ENCODE measurements around the gene CASP9.

The CASP9 gene

DNA sequence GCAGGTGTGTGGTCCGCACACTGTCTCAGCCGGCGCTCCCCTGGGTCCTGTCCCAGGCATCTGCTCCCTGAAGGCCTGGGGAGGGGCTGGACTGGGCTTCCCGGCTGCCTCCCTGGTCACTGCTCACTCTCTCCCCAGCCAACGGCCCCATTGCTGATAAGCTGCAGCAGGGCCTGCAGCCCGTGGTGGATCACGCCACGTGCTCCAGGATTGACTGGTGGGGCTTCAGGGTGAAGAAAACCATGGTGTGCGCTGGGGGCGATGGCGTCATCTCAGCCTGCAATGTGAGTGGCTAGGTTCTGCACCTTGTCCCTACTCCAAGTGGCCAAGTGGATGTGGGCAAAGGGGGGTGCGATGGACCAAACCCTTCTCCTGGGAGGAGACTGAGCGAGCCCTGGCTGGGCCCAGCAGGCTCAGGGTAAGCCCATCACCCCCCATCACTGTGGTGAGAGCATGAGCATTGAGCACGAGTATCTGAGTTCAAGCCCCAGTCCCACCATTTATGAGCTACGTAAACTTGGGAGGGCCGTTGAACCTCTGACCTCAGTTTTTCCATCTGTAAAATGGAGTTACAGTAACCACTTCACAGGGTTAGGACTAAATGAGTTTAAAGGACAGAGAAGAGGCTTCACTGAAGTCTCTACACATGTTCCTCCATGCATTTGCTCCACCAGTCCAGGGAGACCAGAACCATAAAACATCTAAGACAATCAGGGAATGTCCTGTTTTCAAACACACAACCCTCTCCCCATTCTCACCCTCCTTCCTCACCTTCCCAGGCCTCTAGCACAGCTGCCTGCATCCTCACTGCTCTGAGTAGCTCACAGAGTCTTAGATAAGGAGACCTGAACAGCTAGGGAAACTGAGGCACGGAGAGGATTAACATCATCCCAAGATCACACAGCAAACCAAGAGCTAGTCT, 79.3 kb downstream of the CASP9 start:
- no peak for DNase-seq

DNA sequence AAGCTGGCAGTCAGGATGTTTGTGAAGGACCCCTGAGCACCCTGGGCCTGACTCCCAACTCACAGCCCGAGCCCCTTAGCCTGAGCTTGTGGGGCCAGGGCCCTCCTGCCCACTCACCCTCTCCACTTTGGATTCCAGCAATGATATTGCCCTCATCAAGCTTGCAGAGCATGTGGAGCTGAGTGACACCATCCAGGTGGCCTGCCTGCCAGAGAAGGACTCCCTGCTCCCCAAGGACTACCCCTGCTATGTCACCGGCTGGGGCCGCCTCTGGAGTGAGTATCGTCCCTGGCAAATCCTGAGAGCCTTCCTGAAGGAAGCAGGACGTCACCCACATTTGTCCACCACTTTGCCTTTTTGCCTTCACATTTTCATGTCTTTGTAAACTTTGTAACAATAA, 80.7 kb downstream of the CASP9 start:
- DNase-seq: no peak

DNA sequence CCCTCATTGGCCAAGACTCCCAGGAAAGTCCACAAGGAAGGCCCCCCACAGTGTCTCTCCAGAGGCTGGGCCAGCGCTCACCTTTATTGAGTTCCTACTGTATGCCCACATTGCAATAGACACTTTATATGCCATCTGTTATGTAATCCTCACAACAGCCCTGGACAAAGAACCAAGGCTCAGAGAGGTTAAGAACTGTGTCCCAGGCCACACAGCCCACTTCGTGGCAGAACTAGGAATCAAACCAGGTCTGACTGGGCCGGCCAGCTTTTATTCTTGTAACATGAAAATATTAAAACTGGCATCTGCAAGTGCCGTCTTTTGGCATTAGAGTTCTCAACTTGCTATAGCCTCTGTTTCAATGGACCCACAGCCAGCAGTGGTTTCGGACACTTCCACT, 81.3 kb downstream of the CASP9 start:
- DNase-seq: no peak

DNA sequence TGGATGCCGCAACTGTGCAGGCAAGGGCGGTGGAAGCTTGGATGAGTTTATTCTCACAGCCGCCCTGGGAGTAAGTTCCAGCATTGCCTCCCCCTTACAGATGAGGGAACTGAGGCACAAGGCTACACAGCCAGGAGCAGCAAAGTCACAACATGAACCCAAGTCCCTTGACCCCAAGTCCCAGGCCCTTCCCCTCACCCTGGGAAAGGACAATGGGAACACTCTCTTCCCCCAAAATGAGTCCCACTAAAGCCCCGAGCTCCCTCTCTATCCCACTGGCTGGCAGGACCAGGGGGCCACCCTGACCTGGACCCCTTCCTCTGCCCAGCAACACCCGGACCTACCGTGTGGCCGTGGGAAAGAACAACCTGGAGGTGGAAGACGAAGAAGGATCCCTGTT, 81.9 kb downstream of the CASP9 start:
- DNase-seq: no peak
